Measurements from ENCODE around the gene BCAP31.
"Not testable (repeated sequence)": the region's sequence is repeated elsewhere in the genome, so short reads cannot be mapped to it uniquely, and the experiment has no call there.

BCAP31 gene

GRCh38 chrX:153684467-153685155, 39.6 kb downstream of the BCAP31 start:
- in situ Hi-C loops (cut with MboI; ENCODE audit: low sequenced_read_pairs): no loop called here

- in situ Hi-C loops (cut with MboI; ENCODE audit: low sequenced_read_pairs): not testable (repeated sequence)
Observed at GRCh38 chrX:153683486-153683885, 40.7 kb downstream of the BCAP31 start.

GRCh38 chrX:153681175-153681574, 43.0 kb downstream of the BCAP31 start:
- in situ Hi-C loops (cut with MboI; ENCODE audit: low sequenced_read_pairs): no loop called here

GRCh38 chrX:153674219-153674851, 49.9 kb downstream of the BCAP31 start:
- in situ Hi-C loops (cut with MboI; ENCODE audit: low sequenced_read_pairs): loop anchor here (25.0 kb wide), 1 partner anchor 712 kb away; no protein-coding TSS in a partner anchor

GRCh38 chrX:153673428-153674218, 50.6 kb downstream of the BCAP31 start, which contains the start of gene PNCK:
Gene PNCK (minus strand): TSS chrX:153673813. CDS start chrX:153673076, 737 bp downstream.
- in situ Hi-C loops (cut with MboI; ENCODE audit: low sequenced_read_pairs): loop anchor here (25.0 kb wide), 1 partner anchor 711 kb away; no protein-coding TSS in a partner anchor

- in situ Hi-C loops (cut with MboI; ENCODE audit: low sequenced_read_pairs): loop anchor here (25.0 kb wide), 1 partner anchor 710 kb away; no protein-coding TSS in a partner anchor
Observed at GRCh38 chrX:153672531-153673427, 51.4 kb downstream of the BCAP31 start.

GRCh38 chrX:153671589-153672530, 52.3 kb downstream of the BCAP31 start:
- in situ Hi-C loops (cut with MboI; ENCODE audit: low sequenced_read_pairs): loop anchor here (25.0 kb wide), 1 partner anchor 710 kb away; no protein-coding TSS in a partner anchor

GRCh38 chrX:153670748-153671588, 53.2 kb downstream of the BCAP31 start:
- in situ Hi-C loops (cut with MboI; ENCODE audit: low sequenced_read_pairs): loop anchor here (25.0 kb wide), 1 partner anchor 709 kb away; no protein-coding TSS in a partner anchor

- in situ Hi-C loops (cut with MboI; ENCODE audit: low sequenced_read_pairs): loop anchor here (10.0 to 25.0 kb wide), 2 partner anchors 115 to 708 kb away; no protein-coding TSS in a partner anchor
Observed at GRCh38 chrX:153669901-153670731, 54.1 kb downstream of the BCAP31 start.

- in situ Hi-C loops (cut with MboI; ENCODE audit: low sequenced_read_pairs): loop anchor here (10.0 to 25.0 kb wide), 2 partner anchors 115 to 707 kb away; no protein-coding TSS in a partner anchor
Observed at GRCh38 chrX:153669174-153669890, 54.9 kb downstream of the BCAP31 start.

- in situ Hi-C loops (cut with MboI; ENCODE audit: low sequenced_read_pairs): loop anchor here (10.0 to 25.0 kb wide), 2 partner anchors 114 to 706 kb away; no protein-coding TSS in a partner anchor
Observed at GRCh38 chrX:153668423-153669173, 55.6 kb downstream of the BCAP31 start.

- in situ Hi-C loops (cut with MboI; ENCODE audit: low sequenced_read_pairs): loop anchor here (10.0 to 25.0 kb wide), 2 partner anchors 113 to 706 kb away; no protein-coding TSS in a partner anchor
Observed at GRCh38 chrX:153667956-153668396, 56.2 kb downstream of the BCAP31 start.

GRCh38 chrX:153667281-153667955, 56.8 kb downstream of the BCAP31 start:
- in situ Hi-C loops (cut with MboI; ENCODE audit: low sequenced_read_pairs): loop anchor here (10.0 to 25.0 kb wide), 2 partner anchors 113 to 705 kb away; no protein-coding TSS in a partner anchor

GRCh38 chrX:153665726-153666306, 58.4 kb downstream of the BCAP31 start:
- in situ Hi-C loops (cut with MboI; ENCODE audit: low sequenced_read_pairs): loop anchor here (10.0 to 25.0 kb wide), 2 partner anchors 111 to 704 kb away; no protein-coding TSS in a partner anchor

All from HL-60/S4 treated with phorbol 12-myristate 13-acetate at 8.2 ng/mL for 4 days and 3 days (cell line).